ENCODE data around the gene NUDT21. TPM values are rescaled to one million over a fixed set of nuclear protein-coding genes. Genes with fewer than 3 reads are reported as not detected.

NUDT21 gene
- total RNA-seq, 2 donors from 2014 or later: 9.2 to 24.6 TPM

DNA sequence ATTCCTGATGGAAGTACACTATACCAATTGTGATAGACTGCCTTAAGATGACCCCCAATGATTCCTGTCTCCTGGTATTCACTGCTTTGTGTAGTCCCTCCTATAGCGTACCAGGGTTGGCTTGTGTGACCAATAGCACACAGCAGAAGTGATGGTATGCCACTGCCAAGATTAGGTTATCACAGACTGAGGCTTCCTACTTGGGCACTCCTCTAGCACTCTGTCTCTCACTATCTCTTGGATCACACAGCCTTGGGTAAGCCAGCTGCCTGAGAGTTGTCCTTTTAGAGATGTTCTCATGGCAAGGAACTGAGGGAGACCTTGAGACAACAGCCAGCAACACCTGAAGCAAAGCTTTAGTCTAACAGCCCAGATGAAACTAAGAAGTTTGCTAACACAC, 13.1 kb downstream of the NUDT21 start:
- TF ChIP-seq, protein P1, sequence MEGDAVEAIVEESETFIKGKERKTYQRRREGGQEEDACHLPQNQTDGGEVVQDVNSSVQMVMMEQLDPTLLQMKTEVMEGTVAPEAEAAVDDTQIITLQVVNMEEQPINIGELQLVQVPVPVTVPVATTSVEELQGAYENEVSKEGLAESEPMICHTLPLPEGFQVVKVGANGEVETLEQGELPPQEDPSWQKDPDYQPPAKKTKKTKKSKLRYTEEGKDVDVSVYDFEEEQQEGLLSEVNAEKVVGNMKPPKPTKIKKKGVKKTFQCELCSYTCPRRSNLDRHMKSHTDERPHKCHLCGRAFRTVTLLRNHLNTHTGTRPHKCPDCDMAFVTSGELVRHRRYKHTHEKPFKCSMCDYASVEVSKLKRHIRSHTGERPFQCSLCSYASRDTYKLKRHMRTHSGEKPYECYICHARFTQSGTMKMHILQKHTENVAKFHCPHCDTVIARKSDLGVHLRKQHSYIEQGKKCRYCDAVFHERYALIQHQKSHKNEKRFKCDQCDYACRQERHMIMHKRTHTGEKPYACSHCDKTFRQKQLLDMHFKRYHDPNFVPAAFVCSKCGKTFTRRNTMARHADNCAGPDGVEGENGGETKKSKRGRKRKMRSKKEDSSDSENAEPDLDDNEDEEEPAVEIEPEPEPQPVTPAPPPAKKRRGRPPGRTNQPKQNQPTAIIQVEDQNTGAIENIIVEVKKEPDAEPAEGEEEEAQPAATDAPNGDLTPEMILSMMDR (IDR thresholded peaks at IDR 0.05): no peak
- no peak for TF ChIP-seq POLR2A (IDR thresholded peaks at IDR 0.05)
- Histone ChIP-seq H3K36me3 (replicated peaks in 1 of 2; ENCODE audit: insufficient read depth in 1 of 2, low read depth in 2 of 2) (peaks cover 0 to 7% of the 10 kb centered on the region in 2 donors), H3K4me1 (no peaks in the 10 kb centered on the region), H3K9me3 (no peaks in the 10 kb centered on the region), H3K27ac (no peak overlapping the region), H3K4me3 (no peak overlapping the region), H3K27me3 (no peaks in the 10 kb centered on the region)
- no peak for ATAC-seq
- DNase-seq: no peak
- intact Hi-C loops (cut with DNase I): no loop called here
- WGBS, 2 donors: 80 to 95% methylated on average over 1 of the region's 1 CpG

DNA sequence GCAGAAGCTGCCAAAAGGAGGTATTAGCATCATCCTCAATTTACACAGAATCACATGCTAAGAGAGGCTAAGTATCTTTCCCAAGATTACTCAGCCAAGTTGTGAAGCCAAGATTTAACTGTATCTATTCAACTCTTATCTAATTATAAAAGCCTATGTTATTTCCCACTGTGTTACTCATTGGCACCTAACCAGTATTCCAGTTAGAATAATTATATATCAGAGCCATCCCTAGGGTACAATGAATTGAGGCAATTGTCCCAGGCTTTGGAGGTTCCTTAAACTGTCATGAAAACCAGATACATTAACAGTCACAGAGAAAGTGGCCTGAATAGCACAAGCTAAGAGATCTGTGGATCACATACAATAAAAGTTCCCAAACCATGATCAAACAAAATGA, 14.9 kb downstream of the NUDT21 start:
- ATAC-seq (no peak), DNase-seq (no peak)
- H3K36me3 ChIP-seq (replicated peaks in 1 of 2; ENCODE audit: insufficient read depth in 1 of 2, low read depth in 2 of 2): peaks cover 0 to 7% of the 10 kb centered on the region in 2 donors
- intact Hi-C loops (cut with DNase I): no loop called here
- H3K27me3 ChIP-seq: no peaks in the 10 kb centered on the region
- H3K4me3 ChIP-seq: no peak overlapping the region
- TF ChIP-seq, protein P1 (IDR thresholded peaks at IDR 0.05): no peak
- no peak for TF ChIP-seq POLR2A (IDR thresholded peaks at IDR 0.05)
- H3K27ac ChIP-seq: no peak overlapping the region
- H3K9me3 ChIP-seq: no peaks in the 10 kb centered on the region
- H3K4me1 ChIP-seq: no peaks in the 10 kb centered on the region

DNA sequence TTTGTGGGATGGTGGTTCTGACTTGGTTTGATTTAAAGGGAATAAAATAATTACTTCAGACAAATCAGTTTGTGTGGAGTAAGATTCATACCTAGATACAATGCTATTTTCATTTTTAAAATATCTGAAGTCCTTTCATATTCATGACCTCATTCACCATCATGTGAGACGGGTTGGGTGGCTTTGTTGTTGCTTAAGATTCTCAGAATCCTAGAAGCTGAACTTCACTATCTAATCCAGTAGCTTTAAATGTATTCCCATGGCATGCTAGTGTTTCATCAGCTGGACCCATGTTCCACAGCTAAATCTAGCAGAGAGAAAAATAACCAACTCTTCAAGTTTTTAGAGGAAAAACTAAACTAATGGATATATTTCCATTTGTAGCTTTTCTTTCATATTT, 23.0 kb downstream of the NUDT21 start:
- DNase-seq (no peak), ATAC-seq (no peak)
- H3K27ac ChIP-seq: no peak overlapping the region
- no peak for TF ChIP-seq POLR2A (IDR thresholded peaks at IDR 0.05)
- H3K9me3 ChIP-seq: no peaks in the 10 kb centered on the region
- H3K27me3 ChIP-seq: no peaks in the 10 kb centered on the region
- 90 to 96% methylated on average over 1 of the region's 1 CpG for WGBS, 2 donors
- no peak overlapping the region for H3K4me3 ChIP-seq
- H3K36me3 ChIP-seq (replicated peaks in 1 of 2; ENCODE audit: insufficient read depth in 1 of 2, low read depth in 2 of 2): no peaks in the 10 kb centered on the region
- H3K4me1 ChIP-seq: peaks cover 12% of the 10 kb centered on the region
- intact Hi-C loops (cut with DNase I): no loop called here

DNA sequence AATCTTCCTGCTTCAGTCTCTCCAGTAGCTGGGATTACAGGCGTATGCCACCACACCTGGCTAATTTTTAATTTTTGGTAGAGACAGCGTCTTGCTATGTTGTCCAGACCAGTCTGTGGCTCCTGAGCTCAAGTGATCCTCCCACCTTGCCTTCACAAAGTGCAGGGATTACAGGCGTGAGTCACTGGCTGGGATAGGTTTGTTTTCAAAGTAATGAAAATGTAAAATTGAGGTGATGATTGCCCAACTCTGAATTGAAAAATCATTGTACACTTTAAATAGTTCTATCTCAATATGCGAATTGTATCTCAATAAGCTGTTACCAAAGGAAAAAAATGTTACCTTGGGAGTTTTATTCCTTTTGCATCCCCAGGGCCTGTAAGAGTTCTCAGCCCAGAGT, 24.5 kb downstream of the NUDT21 start:
- Histone ChIP-seq H3K27ac (no peak overlapping the region), H3K36me3 (replicated peaks in 1 of 2; ENCODE audit: insufficient read depth in 1 of 2, low read depth in 2 of 2) (no peaks in the 10 kb centered on the region), H3K4me3 (no peak overlapping the region), H3K9me3 (no peaks in the 10 kb centered on the region), H3K4me1 (peaks cover 26% of the 10 kb centered on the region), H3K27me3 (no peaks in the 10 kb centered on the region)
- WGBS, 2 donors: 79 to 81% methylated on average over 4 of the region's 4 CpGs
- DNase-seq (no peak), ATAC-seq (no peak)
- intact Hi-C loops (cut with DNase I): no loop called here
- no peak for TF ChIP-seq POLR2A (IDR thresholded peaks at IDR 0.05)
- TF ChIP-seq, protein P1 (IDR thresholded peaks at IDR 0.05): no peak

DNA sequence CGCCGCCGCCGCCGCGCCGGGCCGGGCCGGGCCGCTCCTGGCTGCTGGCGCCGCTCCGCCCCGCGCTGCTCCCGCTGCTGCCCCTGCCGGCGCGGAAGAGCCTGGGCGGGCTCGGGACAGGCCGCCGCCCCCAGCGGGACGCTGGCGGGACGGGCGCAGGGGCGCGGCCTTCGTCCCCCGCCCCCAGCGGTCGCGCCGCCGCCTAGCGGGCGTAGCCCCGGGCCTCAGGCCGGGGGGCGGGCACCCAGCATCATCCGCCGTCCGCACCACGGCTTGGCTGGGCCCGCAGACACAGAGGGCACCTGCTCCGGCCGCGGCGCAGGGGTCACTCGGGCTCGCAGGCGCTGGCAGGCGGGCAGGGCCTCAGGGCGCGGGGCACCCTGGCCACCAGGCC, 25.7 kb downstream of the NUDT21 start, which contains the start of gene AMFR:
Gene AMFR, minus strand, starts transcription at position 107 of the 394 bp plus-strand sequence. CDS start 218 bp downstream, outside the sequence.
- H3K4me1 ChIP-seq: peaks cover 36% of the 10 kb centered on the region
- H3K4me3 ChIP-seq: peak within 1 kb of the TSS; percentile 57 to 92
- DNase-seq (peak; percentile 66 to 79 (median 70)), ATAC-seq (peak; percentile 98)
- H3K27ac ChIP-seq: peak within 1 kb of the TSS; percentile 72 to 86 (median 84)
- no peaks in the 10 kb centered on the region for H3K27me3 ChIP-seq
- TF ChIP-seq, protein P1 (IDR thresholded peaks at IDR 0.05): peak in 5 of 7 experiments; percentile 27 to 97 (median 66)
- TF ChIP-seq POLR2A (IDR thresholded peaks at IDR 0.05): no peak
- WGBS, 2 donors: 1% methylated on average over 51 of the region's 57 CpGs; no CpG with 5 or more reads in 1 of the 2 donors
- no peaks in the 10 kb centered on the region for H3K9me3 ChIP-seq
- intact Hi-C loops (cut with DNase I): no loop called here
- no peaks in the 10 kb centered on the region for H3K36me3 ChIP-seq (replicated peaks in 1 of 2; ENCODE audit: insufficient read depth in 1 of 2, low read depth in 2 of 2)
